ENCODE data around the gene L3MBTL3.

- TF ChIP-seq, protein P1, sequence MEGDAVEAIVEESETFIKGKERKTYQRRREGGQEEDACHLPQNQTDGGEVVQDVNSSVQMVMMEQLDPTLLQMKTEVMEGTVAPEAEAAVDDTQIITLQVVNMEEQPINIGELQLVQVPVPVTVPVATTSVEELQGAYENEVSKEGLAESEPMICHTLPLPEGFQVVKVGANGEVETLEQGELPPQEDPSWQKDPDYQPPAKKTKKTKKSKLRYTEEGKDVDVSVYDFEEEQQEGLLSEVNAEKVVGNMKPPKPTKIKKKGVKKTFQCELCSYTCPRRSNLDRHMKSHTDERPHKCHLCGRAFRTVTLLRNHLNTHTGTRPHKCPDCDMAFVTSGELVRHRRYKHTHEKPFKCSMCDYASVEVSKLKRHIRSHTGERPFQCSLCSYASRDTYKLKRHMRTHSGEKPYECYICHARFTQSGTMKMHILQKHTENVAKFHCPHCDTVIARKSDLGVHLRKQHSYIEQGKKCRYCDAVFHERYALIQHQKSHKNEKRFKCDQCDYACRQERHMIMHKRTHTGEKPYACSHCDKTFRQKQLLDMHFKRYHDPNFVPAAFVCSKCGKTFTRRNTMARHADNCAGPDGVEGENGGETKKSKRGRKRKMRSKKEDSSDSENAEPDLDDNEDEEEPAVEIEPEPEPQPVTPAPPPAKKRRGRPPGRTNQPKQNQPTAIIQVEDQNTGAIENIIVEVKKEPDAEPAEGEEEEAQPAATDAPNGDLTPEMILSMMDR (IDR thresholded peaks at IDR 0.05 in 4 of 5, conservative IDR thresholded peaks at IDR 0.05 in 1 of 5): no peak
- TF ChIP-seq POLR2A (IDR thresholded peaks at IDR 0.05): no peak
Measured at GRCh38 chr6:130018744-130019325, 454 bp downstream of the L3MBTL3 start.
